NK-92 (cell line): Measurements from ENCODE around the gene DPEP2NB.

Experiments used
- DNase-seq: peaks from one replicate; lab custom pipeline; 2025; ENCODE audit not compliant: unreplicated experiment; lab: John Stamatoyannopoulos, UW

The DPEP2NB gene

DNA sequence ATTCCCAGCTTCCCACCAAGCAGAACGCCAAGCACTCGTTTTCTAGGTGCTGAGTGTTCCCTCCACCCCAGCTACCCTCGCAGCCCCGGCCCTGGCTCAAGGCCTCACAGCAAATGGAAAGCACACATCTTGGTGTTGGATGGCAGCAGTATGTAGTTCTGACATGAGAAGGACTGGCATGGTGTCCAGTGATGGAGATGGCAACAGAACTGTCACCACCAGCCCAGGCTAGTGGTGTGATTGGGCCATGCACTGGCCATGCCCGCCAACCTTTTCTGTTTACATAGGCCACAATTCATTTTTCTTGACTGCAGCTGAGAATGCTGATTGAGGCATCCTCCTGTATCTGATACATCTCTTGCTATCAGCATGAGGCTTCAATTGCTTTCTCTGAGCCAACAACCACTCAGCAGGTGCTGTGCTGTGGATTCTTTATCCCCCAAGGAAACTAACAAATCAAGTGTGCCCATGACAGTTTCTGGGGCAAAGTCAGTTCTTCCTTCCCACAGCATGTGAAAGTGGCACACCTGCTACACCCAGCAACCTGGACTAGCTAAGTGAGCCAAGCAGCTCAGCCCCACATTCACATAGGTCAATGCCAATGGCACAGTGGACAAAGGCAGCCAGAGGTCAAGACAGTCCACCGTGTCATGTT is 51.1 kb downstream of the DPEP2NB start:
- DNase-seq, result no peak

DNA sequence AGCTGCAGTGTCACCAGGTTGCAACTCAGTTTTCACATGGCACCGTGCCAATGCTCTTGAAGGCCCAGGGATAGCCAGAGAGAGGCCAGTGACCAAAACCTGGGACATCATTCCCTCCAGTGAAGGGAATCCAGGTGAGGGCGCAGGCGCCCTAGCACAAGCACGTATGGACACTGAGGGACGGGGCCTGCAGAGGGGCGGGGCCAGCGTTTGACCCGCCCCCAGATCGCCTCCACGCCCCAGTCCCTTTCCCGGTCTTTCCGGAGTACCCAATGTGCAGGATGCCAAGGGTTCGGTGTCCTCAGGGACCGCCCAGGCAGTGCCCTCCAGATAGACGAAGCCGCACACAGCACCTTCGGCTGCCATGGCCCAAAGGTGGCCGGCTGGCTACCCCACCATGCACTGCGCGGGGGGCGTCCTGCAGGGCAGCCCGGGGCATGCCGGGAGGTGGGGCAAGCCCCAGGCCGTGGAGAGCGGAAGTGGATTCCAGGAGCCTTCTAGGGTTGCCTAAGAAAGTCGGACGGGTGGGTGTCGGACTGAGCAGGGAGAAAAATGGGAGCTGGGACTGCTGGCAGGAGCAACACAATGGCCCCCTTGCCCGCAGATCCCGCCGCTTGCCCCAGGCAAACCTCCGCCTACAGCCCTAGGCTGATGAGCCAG is 51.9 kb downstream of the DPEP2NB start:
- no peak for DNase-seq
